ENCODE measurements around the gene CPT2. TPM values are rescaled to one million over a fixed set of nuclear protein-coding genes. Genes with fewer than 3 reads are reported as not detected.

The CPT2 gene
- total RNA-seq, 1 donor from 2014 or later: 96.0 TPM

- DNase-seq (ENCODE audit: low spot score) (no peak), ATAC-seq (no peak)
These were observed 64.1 kb downstream of the CPT2 start for GRCh38 chr1:53260631-53261247.

- no peak for ATAC-seq
- no peak for DNase-seq (ENCODE audit: low spot score)
These were observed 65.4 kb downstream of the CPT2 start for GRCh38 chr1:53262000-53262399.

Other genes starting within 250 kb of the CPT2 start
- gene PODN, start 134.6 kb upstream of the CPT2 start, total RNA-seq: 3.0 TPM
- gene SLC1A7, start 54.2 kb upstream of the CPT2 start, total RNA-seq: 0.35 TPM
- gene CZIB, start 23.8 kb downstream of the CPT2 start, total RNA-seq: 27.7 TPM
- gene MAGOH, start 41.7 kb downstream of the CPT2 start, total RNA-seq: 15.3 TPM
- 0.33 TPM for gene LRP8, start 131.2 kb downstream of the CPT2 start, total RNA-seq

All from left lobe of liver (tissue), 2 donors.